SU-DHL-6 (cell line): ENCODE results near the gene BAIAP2L1.

Source experiments
- EZH2phosphoT487 ChIP-seq: fragments of 200-600 bp; sonication (generic), shearing (Covaris generic); conservative IDR thresholded peaks from 2 replicates; pipeline ENCODE4 v1.6.1; 2018; ENCODE audit warnings: mild to moderate bottlenecking, antibody characterized with exemption, low read length, moderate library complexity, mixed read lengths
- TF ChIP-seq, protein P1 (sequence below): fragments of 200-600 bp; sonication (generic); IDR thresholded peaks from one replicate; pipeline ENCODE4 v1.5.1; 2017; ENCODE audit warnings: antibody characterized with exemption, mild to moderate bottlenecking, low read length, moderate library complexity; ENCODE audit not compliant: insufficient read depth, poor library complexity, severe bottlenecking

DNA sequence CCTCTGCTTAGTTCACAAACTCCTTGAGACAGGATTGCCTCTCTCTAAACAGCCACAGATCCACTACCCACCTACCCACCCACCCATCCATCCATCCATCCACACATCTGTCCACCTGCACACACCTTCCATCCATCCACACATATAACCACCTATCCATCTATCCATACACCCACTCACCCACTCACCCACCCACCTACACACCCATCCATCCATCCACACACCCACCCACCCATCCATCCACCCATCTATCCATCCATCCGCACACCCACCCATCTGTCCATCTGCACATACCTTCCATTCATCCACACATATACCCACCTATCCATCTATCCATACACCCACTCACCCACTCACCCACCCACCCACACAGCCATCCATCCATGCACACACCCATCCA, 158.5 kb downstream of the BAIAP2L1 start:
- TF ChIP-seq, protein P1, sequence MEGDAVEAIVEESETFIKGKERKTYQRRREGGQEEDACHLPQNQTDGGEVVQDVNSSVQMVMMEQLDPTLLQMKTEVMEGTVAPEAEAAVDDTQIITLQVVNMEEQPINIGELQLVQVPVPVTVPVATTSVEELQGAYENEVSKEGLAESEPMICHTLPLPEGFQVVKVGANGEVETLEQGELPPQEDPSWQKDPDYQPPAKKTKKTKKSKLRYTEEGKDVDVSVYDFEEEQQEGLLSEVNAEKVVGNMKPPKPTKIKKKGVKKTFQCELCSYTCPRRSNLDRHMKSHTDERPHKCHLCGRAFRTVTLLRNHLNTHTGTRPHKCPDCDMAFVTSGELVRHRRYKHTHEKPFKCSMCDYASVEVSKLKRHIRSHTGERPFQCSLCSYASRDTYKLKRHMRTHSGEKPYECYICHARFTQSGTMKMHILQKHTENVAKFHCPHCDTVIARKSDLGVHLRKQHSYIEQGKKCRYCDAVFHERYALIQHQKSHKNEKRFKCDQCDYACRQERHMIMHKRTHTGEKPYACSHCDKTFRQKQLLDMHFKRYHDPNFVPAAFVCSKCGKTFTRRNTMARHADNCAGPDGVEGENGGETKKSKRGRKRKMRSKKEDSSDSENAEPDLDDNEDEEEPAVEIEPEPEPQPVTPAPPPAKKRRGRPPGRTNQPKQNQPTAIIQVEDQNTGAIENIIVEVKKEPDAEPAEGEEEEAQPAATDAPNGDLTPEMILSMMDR, result no peak
- TF ChIP-seq EZH2phosphoT487, result no peak
